ENCODE data around the gene REL. TPM values are rescaled to one million over a fixed set of nuclear protein-coding genes. Genes with fewer than 3 reads are reported as not detected.

REL gene
- total RNA-seq, 1 experiment from 2014 or later: 6.2 TPM

- H2BK12ac ChIP-seq (ENCODE audit: insufficient read length, low read depth, low read length): no peak overlapping the region
- H3K4me2 ChIP-seq (ENCODE audit: insufficient read depth, insufficient read length, low read length): no peak overlapping the region
- no peak overlapping the region for H2BK120ac ChIP-seq (ENCODE audit: low read depth, low read length, poor library complexity, severe bottlenecking)
- Mint-ChIP-seq H3K27me3 (ENCODE audit: low read depth) (peaks cover 29% of the 10 kb centered on the region), H3K4me1 (peaks cover 0 to 2% of the 10 kb centered on the region in 2 experiments; a peak in 1 of 4 replicates), H3K36me3 (ENCODE audit: insufficient read depth in 1 of 3, low read depth in 3 of 3) (no peaks in the 10 kb centered on the region), H3K27ac (no peak overlapping the region), H3K4me3 (no peak overlapping the region), H3K9me3 (no peaks in the 10 kb centered on the region)
- H3K14ac ChIP-seq (ENCODE audit: insufficient read depth, low read length): no peak overlapping the region
- H3T11ph ChIP-seq (ENCODE audit: low read length): no peak overlapping the region
- no peak overlapping the region for H3K18ac ChIP-seq (ENCODE audit: insufficient read length, low read depth, low read length)
- H3K79me2 ChIP-seq (ENCODE audit: insufficient read depth, low read length): no peaks in the 10 kb centered on the region
- no peak overlapping the region for H2AK5ac ChIP-seq (ENCODE audit: insufficient read length, low read length)
- no peak for TF ChIP-seq CTCF (conservative IDR thresholded peaks at IDR 0.05)
- H3K23ac ChIP-seq (ENCODE audit: insufficient read length, low read depth, low read length): no peak overlapping the region
- no peak overlapping the region for H4K8ac ChIP-seq (replicated peaks; ENCODE audit: insufficient read length, low read depth, low read length)
- H2BK15ac ChIP-seq (ENCODE audit: low read depth, low read length): no peak overlapping the region
- H3K56ac ChIP-seq (ENCODE audit: insufficient read length, low read depth, low read length): no peak overlapping the region
- DNase-seq: no peak
- H3K4ac ChIP-seq (ENCODE audit: low read depth, low read length): no peak overlapping the region
- no peaks in the 10 kb centered on the region for H3K23me2 ChIP-seq (ENCODE audit: insufficient read length, low read depth, low read length, poor library complexity, severe bottlenecking)
- H4K20me1 ChIP-seq (ENCODE audit: control insufficient read depth, insufficient read depth, insufficient read length): no peaks in the 10 kb centered on the region
- WGBS (ENCODE audit: extremely low coverage, insufficient read length, low lambda C conversion rate): no CpG with 5 or more reads among the region's 8 CpGs
- no peak overlapping the region for H3K9ac ChIP-seq (ENCODE audit: extremely low read depth, insufficient read length, low read length)
- no peak overlapping the region for H2BK5ac ChIP-seq (ENCODE audit: insufficient read length, low read length)
- no peaks in the 10 kb centered on the region for H3K4me1 ChIP-seq (ENCODE audit: insufficient read depth, low read length)
- H2BK20ac ChIP-seq (ENCODE audit: low read depth, low read length, poor library complexity, severe bottlenecking): no peak overlapping the region
- H3K27me3 ChIP-seq (ENCODE audit: insufficient read depth, low read length): no peaks in the 10 kb centered on the region
- H4K91ac ChIP-seq (ENCODE audit: insufficient read length, low read depth, low read length): no peak overlapping the region
- no peak overlapping the region for H2AFZ ChIP-seq (ENCODE audit: low read length)
- no peak overlapping the region for H4K5ac ChIP-seq (ENCODE audit: insufficient read length, low read depth, low read length)
- H3K79me1 ChIP-seq (ENCODE audit: insufficient read depth, low read depth, low read length, poor library complexity, severe bottlenecking): no peaks in the 10 kb centered on the region
- H3K27ac ChIP-seq (ENCODE audit: insufficient read length, low read depth, low read length): no peak overlapping the region
- H3K9me3 ChIP-seq (ENCODE audit: control insufficient read depth, low read depth, low read length): no peaks in the 10 kb centered on the region
Measured at GRCh38 chr2:60852282-60852860, 29.0 kb upstream of the REL start.
